Activated gamma-delta T cell treated with anti-CD3 and anti-CD28 coated beads, Interleukin-2, amount 50 U/mL, for 16 hours (primary cell): Measurements from ENCODE around the gene LRP1B.

Experiments
- DNase-seq: peaks from one replicate; pipeline ENCODE4 v3.0.0-alpha.2; 2020; ENCODE audit warnings: low read depth

Gene LRP1B

DNA sequence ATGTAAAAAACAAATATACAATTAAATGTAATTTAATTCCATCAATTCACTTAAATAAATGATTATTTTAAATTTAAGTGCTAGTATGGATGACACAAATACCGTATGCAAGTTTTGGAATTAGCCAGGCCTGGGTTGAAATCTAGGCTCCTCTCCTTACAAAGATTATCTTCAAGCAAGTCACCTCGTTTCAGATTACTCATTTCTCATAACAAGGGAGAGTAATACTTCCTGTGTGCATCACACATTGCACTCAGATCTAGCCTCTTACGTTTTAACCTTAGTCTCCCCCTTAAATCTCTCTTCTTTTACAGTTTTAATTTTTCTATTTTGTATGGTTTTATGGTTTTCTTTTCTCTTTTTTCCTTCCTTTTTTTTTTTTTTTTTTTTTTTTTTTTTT, 1874.7 kb downstream of the LRP1B start:
- no peak for DNase-seq

DNA sequence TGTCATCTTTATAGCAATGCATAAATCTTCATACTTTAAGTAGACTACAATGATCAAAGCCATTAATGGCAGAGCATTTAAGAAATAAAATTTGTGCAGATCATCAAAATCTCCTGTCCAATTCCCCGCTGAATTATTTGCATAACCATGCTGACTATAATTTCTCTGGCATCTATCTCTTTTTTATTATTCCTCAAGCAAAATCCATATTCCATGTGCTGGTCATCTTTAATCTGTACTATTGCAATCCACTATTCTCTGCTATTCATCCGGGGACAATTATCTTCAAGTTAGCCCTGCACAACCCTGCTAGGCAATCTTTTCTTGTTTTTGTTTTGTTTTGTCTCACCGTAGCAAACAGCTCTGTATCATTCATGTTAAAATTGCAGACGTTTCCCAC, 1881.0 kb downstream of the LRP1B start:
- no peak for DNase-seq

DNA sequence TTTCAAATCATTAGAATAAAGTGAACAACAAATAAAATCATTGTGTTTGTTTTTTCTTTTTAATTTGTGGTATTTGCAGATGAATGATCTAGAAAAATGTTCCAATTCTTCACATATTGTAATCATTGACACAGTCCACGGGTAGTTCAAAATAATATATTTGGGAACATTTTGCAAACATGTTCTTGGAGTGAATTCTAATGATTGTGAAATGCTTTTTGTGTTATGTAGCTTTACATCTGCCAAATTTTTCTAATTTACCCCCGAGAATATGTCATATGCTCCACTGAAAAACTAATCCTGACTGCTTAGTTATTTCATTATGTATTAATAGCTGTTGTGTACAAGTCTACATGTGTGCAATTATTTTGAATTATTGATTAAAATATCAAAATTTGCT, 1882.2 kb downstream of the LRP1B start:
- DNase-seq: no peak

GRCh38 chr2:140247451-140248195, 1883.2 kb downstream of the LRP1B start:
- DNase-seq: no peak

GRCh38 chr2:140246957-140247356, 1883.9 kb downstream of the LRP1B start:
- DNase-seq: no peak

GRCh38 chr2:140246058-140246457, 1884.8 kb downstream of the LRP1B start:
- DNase-seq: no peak

DNA sequence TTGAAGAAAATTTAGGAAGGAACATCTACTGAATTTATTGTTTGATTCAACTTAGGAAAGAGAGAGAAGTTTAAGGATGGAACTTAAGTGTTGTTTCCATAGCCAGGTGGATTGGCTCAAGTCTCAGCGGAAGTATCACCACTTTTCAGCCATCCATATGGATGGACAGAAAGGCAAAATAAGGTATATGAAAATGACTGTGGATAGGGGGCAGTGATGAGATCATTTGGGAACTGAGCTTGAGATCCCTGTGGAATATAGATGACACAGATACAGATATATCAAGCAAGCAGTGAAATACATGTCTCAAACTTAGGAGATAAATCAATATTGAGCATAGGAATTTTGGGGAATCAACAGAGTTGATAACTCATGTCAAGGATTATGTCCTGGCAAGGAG, 1887.9 kb downstream of the LRP1B start:
- no peak for DNase-seq

DNA sequence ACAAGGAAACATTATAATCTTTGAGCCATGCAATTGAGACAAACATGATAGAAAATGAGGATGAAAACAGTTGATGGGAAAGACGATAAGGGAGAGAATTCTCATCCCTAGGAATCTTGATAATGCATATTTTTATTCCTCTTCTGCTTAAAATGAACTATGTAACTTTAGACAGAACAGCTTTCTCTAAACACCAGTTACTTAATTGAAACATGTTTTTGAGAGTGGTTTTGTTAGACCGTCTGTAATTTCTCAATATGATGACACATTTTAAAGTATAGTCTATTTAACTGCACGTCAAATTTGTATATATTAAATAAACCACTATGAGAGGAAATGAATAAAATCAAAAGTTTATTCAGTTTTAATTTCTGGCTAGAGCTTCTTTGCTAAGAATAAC, 1896.7 kb downstream of the LRP1B start:
- DNase-seq: no peak

GRCh38 chr2:140210963-140211362, 1919.9 kb downstream of the LRP1B start:
- no peak for DNase-seq

- no peak for DNase-seq
These were observed 1925.7 kb downstream of the LRP1B start for GRCh38 chr2:140205093-140205492.

DNA sequence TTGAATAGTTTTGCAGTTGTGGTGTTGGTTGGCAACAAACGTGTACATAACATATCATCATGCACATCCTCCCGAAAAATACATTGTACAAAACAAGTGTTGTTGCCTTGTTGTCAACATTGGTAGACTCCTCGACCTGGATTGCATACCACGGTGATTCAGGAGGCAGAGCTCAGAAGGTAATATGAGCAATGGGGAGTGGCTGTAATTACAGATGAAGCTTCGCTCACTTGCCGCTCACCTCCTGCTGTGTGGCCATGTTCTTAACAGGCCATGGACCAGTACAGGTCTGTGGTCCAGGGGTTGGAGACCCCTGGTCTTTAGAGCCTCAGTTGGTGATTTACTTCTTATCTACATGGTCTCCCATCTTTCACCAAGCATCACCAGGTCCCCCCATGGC, 1927.5 kb downstream of the LRP1B start:
- no peak for DNase-seq

GRCh38 chr2:140201572-140201971, 1929.2 kb downstream of the LRP1B start:
- no peak for DNase-seq

DNA sequence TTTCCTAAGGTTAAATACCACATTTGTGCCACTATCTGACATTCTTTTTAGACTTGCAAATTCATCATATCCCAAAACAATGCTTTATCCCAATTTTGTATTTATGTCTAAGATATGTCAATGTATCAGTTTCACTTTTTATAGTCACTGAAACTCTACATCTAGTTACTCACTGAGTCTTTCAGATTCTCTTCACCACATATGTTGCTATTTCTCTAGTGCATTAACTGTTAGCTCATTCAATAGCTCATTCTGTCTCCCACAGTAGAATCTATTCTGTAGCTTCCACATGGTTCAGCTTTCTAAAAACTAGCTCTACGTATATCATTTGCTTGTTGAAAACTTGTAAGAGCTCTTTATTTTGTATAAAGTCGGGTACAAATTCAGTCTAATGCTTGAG, 1930.1 kb downstream of the LRP1B start:
- DNase-seq: no peak

DNA sequence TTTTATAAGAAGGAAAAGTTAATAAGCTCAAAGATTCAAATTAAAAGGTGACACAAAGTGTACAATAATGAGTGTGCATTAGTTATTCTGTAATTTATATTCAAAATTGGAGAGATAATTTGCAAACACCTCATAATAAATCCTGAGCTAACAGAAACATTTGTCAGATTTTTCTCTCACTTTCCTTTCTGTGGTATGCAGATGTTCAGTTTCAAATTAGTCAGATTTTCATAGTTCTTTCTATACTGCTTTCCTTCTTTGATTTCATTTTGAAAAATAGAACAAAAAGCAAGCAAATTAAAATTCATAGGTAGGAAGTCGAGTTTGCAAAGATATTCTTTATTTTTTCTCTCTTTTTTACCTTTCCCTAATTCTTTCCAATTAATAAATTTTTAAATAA, 1930.5 kb downstream of the LRP1B start:
- DNase-seq: no peak

DNA sequence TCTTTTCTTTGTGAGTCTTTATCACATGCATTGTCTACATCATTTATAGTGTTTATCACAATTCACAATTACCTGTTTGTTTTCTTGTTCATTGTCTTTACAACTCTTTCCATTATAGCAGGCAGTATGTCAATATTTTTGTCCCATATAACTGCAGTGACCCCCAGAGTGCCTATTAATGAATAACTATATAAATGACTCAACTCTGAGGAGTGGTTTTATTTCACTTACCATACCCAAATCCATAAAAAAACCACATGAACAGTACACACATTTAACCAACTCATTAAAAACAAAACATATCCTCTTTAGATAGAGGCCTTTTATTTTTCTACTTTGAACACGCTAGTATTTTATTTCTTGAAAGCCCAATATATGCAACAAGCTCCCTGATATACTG, 1931.5 kb downstream of the LRP1B start:
- no peak for DNase-seq

- no peak for DNase-seq
These were observed 1943.7 kb downstream of the LRP1B start for GRCh38 chr2:140187086-140187485.

DNA sequence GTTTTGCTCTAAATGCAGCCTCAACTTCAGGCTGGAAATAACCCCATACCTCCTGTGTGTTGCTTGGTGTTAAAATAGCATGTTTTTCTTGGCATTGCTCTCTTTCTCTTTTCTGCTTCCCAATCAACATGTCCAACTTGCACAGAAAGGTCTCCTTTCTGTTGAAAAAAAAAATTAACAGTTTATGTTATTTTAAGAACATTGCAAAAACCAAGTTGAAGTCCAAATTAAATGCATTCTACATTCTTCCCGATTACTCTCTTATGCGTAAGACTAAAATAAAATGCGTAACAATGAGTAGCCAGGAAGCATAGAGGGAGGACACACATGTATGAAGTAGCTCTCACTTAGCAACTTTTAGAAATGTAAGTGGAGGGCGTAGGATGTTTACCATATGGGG, 1944.5 kb downstream of the LRP1B start:
- no peak for DNase-seq

DNA sequence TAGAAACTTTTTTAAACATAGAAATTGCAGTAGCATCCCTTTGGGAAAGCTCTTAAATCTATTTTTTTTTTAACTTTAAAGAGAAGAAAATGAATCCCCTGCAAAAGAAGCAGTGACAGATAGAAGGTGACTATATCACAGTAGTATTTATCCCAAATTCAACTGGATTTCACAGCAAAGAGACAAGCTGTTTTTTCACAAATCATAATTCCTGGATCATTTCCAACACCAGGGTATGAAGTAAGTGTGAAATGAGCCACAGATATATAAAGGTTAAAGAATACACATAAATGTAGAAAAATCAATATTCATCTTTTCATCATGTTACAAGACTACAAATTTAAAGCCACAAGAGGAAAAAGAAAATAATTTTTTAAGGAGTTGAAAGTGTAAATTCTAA, 1945.7 kb downstream of the LRP1B start:
- no peak for DNase-seq

DNA sequence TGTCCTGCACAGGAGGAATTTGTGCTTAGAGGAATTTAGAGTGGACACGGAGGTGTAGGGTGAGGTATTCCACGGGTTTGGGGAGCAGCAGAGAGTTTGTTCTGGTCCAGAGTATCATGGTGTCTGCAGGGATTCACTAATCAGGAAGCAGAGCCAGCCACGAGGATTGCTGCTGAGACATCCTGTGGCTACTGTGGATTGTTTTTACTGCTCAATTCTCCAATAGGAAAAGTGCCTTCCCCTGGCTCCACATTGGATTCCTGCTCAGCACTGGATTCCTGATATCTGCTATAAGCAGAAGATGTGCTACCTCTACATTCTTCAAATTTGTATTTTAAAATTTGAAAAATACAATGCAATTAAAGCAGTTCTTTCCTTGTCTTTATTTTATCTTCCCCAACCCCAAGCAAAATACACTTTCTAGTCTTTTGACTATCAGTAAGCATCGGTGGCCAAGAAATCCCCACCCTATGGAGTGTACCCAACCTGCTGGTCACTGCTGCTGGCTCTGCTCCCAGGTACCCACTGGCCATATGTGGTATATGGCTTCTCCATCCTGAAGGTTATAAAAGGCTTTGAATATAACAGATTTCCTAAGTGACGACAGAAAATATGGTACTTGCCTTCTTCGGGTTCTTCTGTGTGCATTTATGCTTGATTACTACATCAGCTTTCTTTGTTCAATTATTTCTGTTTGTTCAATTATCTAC, 1947.6 kb downstream of the LRP1B start:
- DNase-seq: no peak
